ENCODE data around the gene CHRNB1. TPM values are rescaled to one million over a fixed set of nuclear protein-coding genes. Genes with fewer than 3 reads are reported as not detected.

The CHRNB1 gene
- polyA plus RNA-seq, 1 donor (not counting 4 experiments of a cell fraction or from before 2014, with no cell fraction given) = 22.0 TPM

DNA sequence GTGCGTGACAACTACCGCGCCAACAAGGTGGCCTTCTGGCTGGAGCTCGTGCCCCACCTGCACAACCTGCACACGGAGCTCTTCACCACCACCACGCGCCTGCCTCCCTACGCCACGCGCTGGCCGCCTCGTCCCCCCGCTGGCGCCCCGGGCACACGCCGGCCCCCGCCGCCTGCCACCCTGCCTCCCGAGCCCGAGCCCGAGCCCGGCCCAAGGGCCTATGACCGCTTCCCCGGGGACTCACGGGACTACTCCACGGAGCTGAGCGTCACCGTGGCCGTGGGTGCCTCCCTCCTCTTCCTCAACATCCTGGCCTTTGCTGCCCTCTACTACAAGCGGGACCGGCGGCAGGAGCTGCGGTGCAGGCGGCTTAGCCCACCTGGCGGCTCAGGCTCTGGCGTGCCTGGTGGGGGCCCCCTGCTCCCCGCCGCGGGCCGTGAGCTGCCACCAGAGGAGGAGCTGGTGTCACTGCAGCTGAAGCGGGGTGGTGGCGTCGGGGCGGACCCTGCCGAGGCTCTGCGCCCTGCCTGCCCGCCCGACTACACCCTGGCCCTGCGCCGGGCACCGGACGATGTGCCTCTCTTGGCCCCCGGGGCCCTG lies 27.7 kb upstream of the CHRNB1 start:
- Histone ChIP-seq H3K79me2 (ENCODE audit: control insufficient read depth, insufficient read depth, low read length) (no peaks in the 10 kb centered on the region), H3K4me2 (ENCODE audit: control insufficient read depth, extremely low read depth, insufficient read depth, low read depth, low read length) (no peak overlapping the region), H2AFZ (ENCODE audit: control insufficient read depth, low read length) (no peak overlapping the region), H3K4me1 (ENCODE audit: control insufficient read depth, extremely low read depth, insufficient read depth, low read length) (peaks cover 8% of the 10 kb centered on the region), H4K20me1 (ENCODE audit: control insufficient read depth, extremely low read depth, insufficient read depth, low read length) (no peaks in the 10 kb centered on the region), H3K4me3 (ENCODE audit: control insufficient read depth in 2 of 3, extremely low read depth in 1 of 3, insufficient read depth in 2 of 3, low read depth in 1 of 3, low read length in 3 of 3) (no peak overlapping the region), H3K27ac (ENCODE audit: control insufficient read depth, insufficient read depth, low read length) (no peak overlapping the region), H3K9me1 (ENCODE audit: control insufficient read depth, extremely low read depth, insufficient read depth, low read length) (no peaks in the 10 kb centered on the region), H3K9me3 (ENCODE audit: control insufficient read depth, low read depth, low read length) (no peaks in the 10 kb centered on the region), H3K27me3 (ENCODE audit: control insufficient read depth, extremely low read depth, insufficient read depth, low read length) (no peaks in the 10 kb centered on the region), H3K9ac (ENCODE audit: control insufficient read depth, extremely low read depth, insufficient read depth, low read length) (no peak overlapping the region), H3K36me3 (ENCODE audit: control insufficient read depth in 2 of 2, extremely low read depth in 1 of 2, insufficient read depth in 2 of 2, low read length in 2 of 2) (peaks cover 0 to 4% of the 10 kb centered on the region in 2 experiments)
- dilution Hi-C loops (cut with MboI; ENCODE audit: extremely low pct_ligation_motif_present, low sequenced_read_pairs) = no loop called here
- no peak for TF ChIP-seq EZH2 (IDR thresholded peaks at IDR 0.05; ENCODE audit: low read length)
- TF ChIP-seq, protein P1, sequence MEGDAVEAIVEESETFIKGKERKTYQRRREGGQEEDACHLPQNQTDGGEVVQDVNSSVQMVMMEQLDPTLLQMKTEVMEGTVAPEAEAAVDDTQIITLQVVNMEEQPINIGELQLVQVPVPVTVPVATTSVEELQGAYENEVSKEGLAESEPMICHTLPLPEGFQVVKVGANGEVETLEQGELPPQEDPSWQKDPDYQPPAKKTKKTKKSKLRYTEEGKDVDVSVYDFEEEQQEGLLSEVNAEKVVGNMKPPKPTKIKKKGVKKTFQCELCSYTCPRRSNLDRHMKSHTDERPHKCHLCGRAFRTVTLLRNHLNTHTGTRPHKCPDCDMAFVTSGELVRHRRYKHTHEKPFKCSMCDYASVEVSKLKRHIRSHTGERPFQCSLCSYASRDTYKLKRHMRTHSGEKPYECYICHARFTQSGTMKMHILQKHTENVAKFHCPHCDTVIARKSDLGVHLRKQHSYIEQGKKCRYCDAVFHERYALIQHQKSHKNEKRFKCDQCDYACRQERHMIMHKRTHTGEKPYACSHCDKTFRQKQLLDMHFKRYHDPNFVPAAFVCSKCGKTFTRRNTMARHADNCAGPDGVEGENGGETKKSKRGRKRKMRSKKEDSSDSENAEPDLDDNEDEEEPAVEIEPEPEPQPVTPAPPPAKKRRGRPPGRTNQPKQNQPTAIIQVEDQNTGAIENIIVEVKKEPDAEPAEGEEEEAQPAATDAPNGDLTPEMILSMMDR (optimal IDR thresholded peaks at IDR 0.05 in 1 of 3, IDR thresholded peaks at IDR 0.05 in 1 of 3, conservative IDR thresholded peaks at IDR 0.05 in 1 of 3; ENCODE audit: extremely low read depth in 1 of 3, insufficient read depth in 2 of 3, low read length in 3 of 3) = no peak
- DNase-seq (ENCODE audit: low read depth, low spot score) (no peak), FAIRE-seq (no peak)

DNA sequence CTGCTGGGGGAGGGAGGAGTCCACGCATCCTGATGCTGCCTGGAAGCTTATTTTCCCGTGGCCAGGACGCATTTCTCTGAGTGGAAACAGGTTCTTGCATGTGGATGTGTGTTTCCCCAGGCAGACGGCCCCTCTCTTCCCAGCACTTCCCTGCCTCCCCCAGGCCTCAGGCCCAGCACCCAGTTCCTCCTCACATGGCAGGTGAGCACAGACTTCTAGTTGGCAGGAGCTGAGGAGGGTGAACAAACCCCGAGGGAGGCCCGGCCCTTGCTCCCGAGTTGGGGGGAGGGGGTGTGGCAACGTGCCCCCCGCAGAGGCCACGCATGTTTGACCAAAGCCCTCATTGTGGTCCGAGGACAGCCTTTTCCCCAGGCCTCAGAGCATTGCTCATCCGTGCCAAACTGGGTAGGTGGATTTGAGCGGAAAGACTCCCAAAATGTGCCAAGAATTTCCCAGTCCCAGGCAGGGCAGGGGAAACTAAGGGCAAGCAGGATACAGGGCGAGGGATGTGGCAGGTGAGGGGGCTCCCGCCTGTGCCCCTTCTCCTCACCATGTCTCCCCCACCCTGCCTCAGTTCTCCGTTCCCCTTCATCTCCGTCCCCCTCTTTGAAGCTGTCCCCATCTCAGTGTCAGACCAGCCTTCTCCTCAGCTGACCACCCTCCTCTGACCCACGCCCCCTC lies 26.2 kb upstream of the CHRNB1 start:
- Histone ChIP-seq H3K27ac (ENCODE audit: control insufficient read depth, insufficient read depth, low read length) (no peak overlapping the region), H3K4me2 (ENCODE audit: control insufficient read depth, extremely low read depth, insufficient read depth, low read depth, low read length) (no peak overlapping the region), H3K4me1 (ENCODE audit: control insufficient read depth, extremely low read depth, insufficient read depth, low read length) (peaks cover 1% of the 10 kb centered on the region), H2AFZ (ENCODE audit: control insufficient read depth, low read length) (no peak overlapping the region), H3K4me3 (ENCODE audit: control insufficient read depth in 2 of 3, extremely low read depth in 1 of 3, insufficient read depth in 2 of 3, low read depth in 1 of 3, low read length in 3 of 3) (no peak overlapping the region), H3K27me3 (ENCODE audit: control insufficient read depth, extremely low read depth, insufficient read depth, low read length) (no peaks in the 10 kb centered on the region), H4K20me1 (ENCODE audit: control insufficient read depth, extremely low read depth, insufficient read depth, low read length) (no peaks in the 10 kb centered on the region), H3K9me3 (ENCODE audit: control insufficient read depth, low read depth, low read length) (no peaks in the 10 kb centered on the region), H3K79me2 (ENCODE audit: control insufficient read depth, insufficient read depth, low read length) (no peaks in the 10 kb centered on the region), H3K36me3 (ENCODE audit: control insufficient read depth in 2 of 2, extremely low read depth in 1 of 2, insufficient read depth in 2 of 2, low read length in 2 of 2) (peaks cover 0 to 4% of the 10 kb centered on the region in 2 experiments), H3K9ac (ENCODE audit: control insufficient read depth, extremely low read depth, insufficient read depth, low read length) (no peak overlapping the region), H3K9me1 (ENCODE audit: control insufficient read depth, extremely low read depth, insufficient read depth, low read length) (no peaks in the 10 kb centered on the region)
- TF ChIP-seq EZH2 (IDR thresholded peaks at IDR 0.05; ENCODE audit: low read length) = no peak
- TF ChIP-seq, protein P1 (optimal IDR thresholded peaks at IDR 0.05 in 1 of 3, IDR thresholded peaks at IDR 0.05 in 1 of 3, conservative IDR thresholded peaks at IDR 0.05 in 1 of 3; ENCODE audit: extremely low read depth in 1 of 3, insufficient read depth in 2 of 3, low read length in 3 of 3) = no peak
- FAIRE-seq (no peak), DNase-seq (ENCODE audit: low read depth, low spot score) (no peak)
- dilution Hi-C loops (cut with MboI; ENCODE audit: extremely low pct_ligation_motif_present, low sequenced_read_pairs) = no loop called here
